Naive B cell (primary cell): ENCODE measurements around the gene RHOT1. TPM values are rescaled to one million over a fixed set of nuclear protein-coding genes. Genes with fewer than 3 reads are reported as not detected.
"Not testable (repeated sequence)": the region's sequence is repeated elsewhere in the genome, so short reads cannot be mapped to it uniquely, and the experiment has no call there.

Source experiments
- ATAC-seq, 2 donors: fragments of 150-1000 bp; cut with Tn5 transposase; 2 replicates each; pipeline ENCODE4 v1.10.0; 2021; ENCODE audit warnings: low read depth in 2 of 2, mild to moderate bottlenecking in 2 of 2, moderate library complexity in 2 of 2
- DNase-seq: peaks from one replicate; pipeline ENCODE4 v3.0.0; 2022
- H3K27ac Mint-ChIP-seq, 6 donors: one replicate each; pipeline ENCODE4 v1.8.0; 2020 to 2022; ENCODE audit warnings: mild to moderate bottlenecking in 6 of 6, mixed read lengths in 6 of 6, moderate library complexity in 5 of 6, inconsistent platforms in 2 of 6
- H3K27me3 Mint-ChIP-seq, 3 donors: one replicate each; pipeline ENCODE4 v1.8.0; 2021 to 2022; ENCODE audit warnings: mixed read lengths in 3 of 3, mild to moderate bottlenecking in 1 of 3
- H3K36me3 Mint-ChIP-seq, 2 donors: one replicate each; pipeline ENCODE4 v1.8.0; 2020 to 2022; ENCODE audit warnings: mixed read lengths in 2 of 2, inconsistent platforms in 1 of 2, mild to moderate bottlenecking in 1 of 2
- H3K4me1 Mint-ChIP-seq, 3 donors: one replicate each; pipeline ENCODE4 v1.8.0; 2020 to 2022; ENCODE audit warnings: mixed read lengths in 3 of 3, inconsistent platforms in 1 of 3, mild to moderate bottlenecking in 1 of 3, moderate library complexity in 1 of 3
- H3K4me3 Mint-ChIP-seq, 8 donors: one replicate each; pipeline ENCODE4 v1.8.0; 2020 to 2022; ENCODE audit warnings: mild to moderate bottlenecking in 8 of 8, mixed read lengths in 8 of 8, moderate library complexity in 8 of 8, inconsistent platforms in 2 of 8
- H3K9me3 Mint-ChIP-seq, 7 donors: one replicate each; pipeline ENCODE4 v1.8.0; 2020 to 2022; ENCODE audit warnings: mixed read lengths in 7 of 7, mild to moderate bottlenecking in 5 of 7, inconsistent platforms in 2 of 7, moderate library complexity in 1 of 7
- polyA plus RNA-seq, 6 donors: library from polyadenylated mRNA; unstranded; fragments of 300-500 nt; fragmentation: Illumina TruSeq; gene quantifications; one replicate each; pipeline ENCODE4 v1.2.3, GENCODE V29; 2021; ENCODE audit warnings: low read depth in 6 of 6

Gene RHOT1
- 10 to 100 TPM; 20.4 to 29.8 (median 27.3) TPM for polyA plus RNA-seq

DNA sequence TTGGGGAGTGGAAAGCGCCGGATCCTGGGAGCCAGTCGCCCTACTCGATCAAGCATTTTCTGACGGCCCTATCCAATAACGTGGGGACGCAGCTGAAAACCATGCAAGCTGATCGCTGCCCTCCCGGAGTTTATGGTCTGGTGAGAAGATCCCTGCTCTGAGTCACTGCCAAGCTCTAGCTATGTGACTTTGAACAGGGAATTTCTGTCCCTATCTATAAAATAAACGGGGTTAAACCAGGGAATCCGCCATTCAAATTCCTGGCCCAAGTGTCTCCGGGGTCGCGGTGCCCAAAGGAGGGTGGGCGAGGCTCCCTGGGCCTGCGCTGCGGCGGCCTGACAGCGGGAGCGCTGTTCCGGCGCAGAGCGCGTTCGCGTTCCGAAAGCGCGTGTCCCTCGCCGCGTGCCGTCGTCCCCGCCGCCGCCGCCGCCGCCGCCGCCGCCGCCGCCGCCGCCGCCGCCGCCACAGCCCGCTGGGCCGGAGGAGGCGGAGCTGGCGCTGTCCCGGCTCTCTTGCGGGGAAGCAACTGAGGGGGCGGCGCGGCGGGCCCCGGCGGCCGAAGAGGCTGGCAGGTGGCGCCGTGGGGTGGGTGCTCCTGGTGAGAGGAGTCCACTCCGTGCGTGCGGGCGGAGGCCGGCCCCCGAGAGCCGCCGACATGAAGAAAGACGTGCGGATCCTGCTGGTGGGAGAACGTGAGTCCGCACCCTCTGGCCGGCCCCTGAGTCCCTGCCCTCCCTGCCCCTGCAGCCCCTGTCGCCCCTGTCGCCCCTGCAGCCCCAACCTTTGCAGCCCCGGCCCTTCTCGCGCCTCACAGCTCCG is at the start of gene RHOT1:
Gene RHOT1, plus strand, starts transcription at position 465 of the 819 bp plus-strand sequence. Its CDS starts 191 bp downstream, at position 656.
- Mint-ChIP-seq H3K4me3 (peak within 1 kb of the TSS; percentile 90 to 100 (median 96)), H3K27me3 (no peaks in the 10 kb centered on the region), H3K9me3 (no peaks in the 10 kb centered on the region), H3K4me1 (peaks cover 11 to 46% (median 27%) of the 10 kb centered on the region in 3 donors), H3K27ac (peak within 1 kb of the TSS; percentile 58 to 93 (median 88)), H3K36me3 (no peaks in the 10 kb centered on the region)
- DNase-seq (peak; percentile 80), ATAC-seq (peak; percentile 84 to 85)

DNA sequence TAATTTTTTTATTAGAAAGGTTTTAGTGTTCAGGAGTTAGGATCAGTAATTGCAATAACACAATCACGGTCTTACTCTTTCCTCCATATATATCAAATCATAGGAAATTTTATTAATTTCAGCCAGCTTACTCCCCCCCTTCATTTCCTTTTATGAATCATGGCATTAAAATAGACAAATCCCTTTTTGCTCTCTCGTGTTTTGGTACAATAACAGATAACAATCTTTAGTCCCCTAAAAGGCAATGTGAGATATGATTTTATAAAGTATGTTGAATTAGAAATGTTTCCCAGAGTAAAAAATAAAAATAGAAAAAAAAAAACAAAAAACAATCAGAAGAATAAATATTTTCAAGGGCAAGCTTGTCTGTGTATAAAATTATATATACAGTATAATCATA is 42.6 kb upstream of the RHOT1 start:
- peaks cover 0 to 2% (median 0%) of the 10 kb centered on the region in 3 donors for H3K4me1 Mint-ChIP-seq
- H3K9me3 Mint-ChIP-seq, result no peaks in the 10 kb centered on the region
- no peaks in the 10 kb centered on the region for H3K36me3 Mint-ChIP-seq
- no peaks in the 10 kb centered on the region for H3K27me3 Mint-ChIP-seq
- no peak for DNase-seq
- H3K27ac Mint-ChIP-seq, result no peak overlapping the region
- H3K4me3 Mint-ChIP-seq, result no peak overlapping the region
- ATAC-seq, result no peak

DNA sequence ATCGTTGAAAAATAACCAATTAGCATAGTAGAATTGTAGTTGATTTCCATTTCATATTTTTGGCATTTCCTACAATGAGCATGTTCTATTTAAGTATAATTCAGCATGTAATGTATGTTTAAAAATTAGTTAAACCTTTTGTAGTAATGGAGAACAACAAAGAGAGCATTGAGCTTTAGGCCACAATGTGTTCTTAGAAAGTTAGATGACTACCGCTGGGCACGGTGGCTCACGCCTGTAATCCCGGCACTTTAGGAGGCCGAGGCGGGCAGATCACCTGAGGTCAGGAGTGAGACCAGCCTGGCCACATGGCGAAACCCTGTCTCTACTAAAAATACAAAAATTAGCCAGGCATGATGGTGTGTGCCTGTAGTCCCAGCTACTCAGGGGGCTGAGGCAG is 42.0 kb upstream of the RHOT1 start:
- not testable (repeated sequence) for ATAC-seq, H3K4me1 Mint-ChIP-seq, H3K27ac Mint-ChIP-seq, H3K36me3 Mint-ChIP-seq, H3K9me3 Mint-ChIP-seq, DNase-seq, H3K27me3 Mint-ChIP-seq, H3K4me3 Mint-ChIP-seq

DNA sequence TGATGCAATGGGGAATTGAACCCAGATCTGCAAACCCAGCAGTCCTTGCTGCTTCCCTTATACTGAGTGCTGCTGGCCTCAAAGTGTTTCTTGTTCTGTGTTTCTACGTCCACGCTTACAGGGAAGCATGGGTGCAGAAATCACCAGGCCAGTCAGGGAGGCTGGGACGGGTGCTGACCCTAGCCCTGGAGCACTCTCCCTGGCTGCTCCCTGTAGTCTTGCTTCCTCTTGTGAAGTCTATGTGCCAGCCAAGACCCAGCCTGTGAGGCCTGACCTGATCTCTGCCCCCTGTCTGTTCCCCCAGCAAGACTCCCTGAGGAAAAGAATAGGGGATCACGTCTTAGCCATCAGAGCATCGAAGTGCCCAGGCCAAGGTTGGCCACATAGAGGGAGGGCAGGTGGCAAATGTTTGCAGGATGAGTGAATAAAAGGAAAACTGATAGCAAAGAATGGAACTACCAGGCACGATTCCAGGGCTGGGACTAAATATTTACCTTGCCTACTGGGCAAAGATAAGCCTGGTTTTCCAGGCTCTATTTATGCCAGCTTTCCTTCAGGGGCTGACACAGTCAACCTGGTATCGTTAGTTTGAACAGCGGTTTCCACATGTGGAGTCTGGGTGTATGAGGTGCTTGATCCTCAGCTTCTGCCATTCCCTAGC is 41.2 kb upstream of the RHOT1 start:
- no peaks in the 10 kb centered on the region for H3K27me3 Mint-ChIP-seq

DNA sequence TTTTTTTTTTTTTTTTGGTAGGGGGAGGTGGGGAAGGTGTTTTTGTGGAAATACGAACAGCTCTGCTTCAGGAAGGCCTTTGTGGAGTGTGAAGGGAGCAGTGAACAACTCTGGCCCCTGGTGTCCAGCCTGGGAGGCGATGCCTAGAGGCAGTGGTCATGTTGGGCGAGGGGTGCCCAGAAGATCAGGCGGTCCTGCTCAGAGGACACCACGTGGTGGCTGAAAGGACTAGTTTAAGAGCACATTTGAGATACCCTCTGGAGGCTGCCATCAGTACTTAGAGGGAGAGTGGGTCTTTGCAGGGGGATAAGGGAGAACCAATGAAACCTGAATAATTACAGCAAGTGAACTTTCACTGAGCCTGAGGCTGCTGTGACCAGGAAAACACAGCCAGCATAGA is 40.1 kb upstream of the RHOT1 start:
- Mint-ChIP-seq H3K4me1 (peaks cover 0 to 3% (median 0%) of the 10 kb centered on the region in 3 donors), H3K9me3 (no peaks in the 10 kb centered on the region), H3K4me3 (no peak overlapping the region), H3K36me3 (no peaks in the 10 kb centered on the region), H3K27ac (no peak overlapping the region), H3K27me3 (no peaks in the 10 kb centered on the region)
- no peak for DNase-seq
- no peak for ATAC-seq

More for the DNA sequence above, 41.2 kb upstream of the RHOT1 start:
- ATAC-seq (no peak), DNase-seq (no peak)
- Mint-ChIP-seq H3K4me3 (no peak overlapping the region), H3K36me3 (no peaks in the 10 kb centered on the region), H3K27ac (peak overlapping the region in 1 of 6 donors; percentile 66), H3K4me1 (peaks cover 0 to 2% (median 0%) of the 10 kb centered on the region in 3 donors), H3K9me3 (no peaks in the 10 kb centered on the region)

DNA sequence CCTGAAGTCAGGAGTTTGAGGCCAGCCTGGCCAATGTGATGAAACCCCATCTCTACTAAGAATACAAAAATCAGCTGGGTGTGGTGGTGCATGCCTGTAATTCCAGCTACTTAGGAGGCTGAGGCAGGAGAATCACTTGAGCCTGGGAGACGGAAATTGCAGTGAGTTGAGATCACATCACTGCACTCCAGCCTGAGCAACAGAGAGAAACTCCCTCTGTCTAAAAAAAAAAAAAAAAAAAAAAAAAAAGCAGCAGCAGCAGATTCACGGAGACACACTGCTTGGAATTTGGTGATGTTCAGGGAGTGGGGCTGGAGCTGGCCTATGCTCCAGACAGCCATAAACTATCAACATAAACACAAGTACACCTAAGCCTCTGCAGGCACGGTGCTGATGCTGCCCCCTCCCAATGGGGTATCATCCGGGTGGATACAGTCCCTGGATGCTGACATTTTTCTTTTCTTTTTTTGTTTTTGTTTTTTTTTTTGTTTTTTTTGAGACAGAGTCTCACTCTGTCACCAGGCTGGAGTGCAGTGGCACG is 39.6 kb upstream of the RHOT1 start:
- H3K4me1 Mint-ChIP-seq, result peaks cover 0 to 3% (median 0%) of the 10 kb centered on the region in 3 donors
- ATAC-seq (no peak), DNase-seq (no peak)
- no peaks in the 10 kb centered on the region for H3K27me3 Mint-ChIP-seq
- H3K27ac Mint-ChIP-seq, result no peak overlapping the region
- no peaks in the 10 kb centered on the region for H3K36me3 Mint-ChIP-seq
- no peaks in the 10 kb centered on the region for H3K9me3 Mint-ChIP-seq
- H3K4me3 Mint-ChIP-seq, result no peak overlapping the region

DNA sequence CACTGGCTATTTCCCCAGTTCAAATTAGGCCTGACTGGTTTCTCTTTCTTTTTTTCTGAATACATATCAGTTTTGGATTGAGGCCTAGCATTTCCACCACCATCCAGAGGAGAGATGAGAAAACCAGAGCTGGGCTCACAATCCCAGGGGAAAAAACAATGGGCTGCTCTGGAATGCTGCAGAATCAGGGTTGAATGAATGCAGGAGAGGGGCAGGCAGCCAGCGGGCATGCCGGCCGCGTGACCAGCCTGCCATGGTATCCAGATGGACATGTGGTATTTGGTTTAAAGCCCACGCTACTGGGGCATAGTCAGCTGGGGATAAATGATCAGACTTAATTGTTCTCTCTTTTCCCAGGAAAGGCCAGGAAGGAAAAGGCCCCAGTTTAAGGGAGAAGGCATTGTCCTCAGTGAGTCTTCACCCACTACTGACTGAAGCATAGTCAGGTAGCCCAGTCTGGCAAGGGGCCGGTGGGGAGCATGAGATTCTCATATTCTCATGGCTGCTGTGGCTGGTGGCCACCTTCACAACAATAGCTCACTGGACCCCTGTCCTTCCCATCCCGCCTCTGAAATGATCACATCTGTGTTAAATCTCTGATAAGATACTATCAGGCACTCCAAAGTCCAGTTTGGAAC is 38.7 kb upstream of the RHOT1 start:
- Mint-ChIP-seq H3K9me3 (no peaks in the 10 kb centered on the region), H3K4me1 (peaks cover 0 to 3% (median 0%) of the 10 kb centered on the region in 3 donors), H3K36me3 (no peaks in the 10 kb centered on the region), H3K27me3 (no peaks in the 10 kb centered on the region), H3K4me3 (no peak overlapping the region), H3K27ac (no peak overlapping the region)
- ATAC-seq, result no peak
- DNase-seq, result no peak

DNA sequence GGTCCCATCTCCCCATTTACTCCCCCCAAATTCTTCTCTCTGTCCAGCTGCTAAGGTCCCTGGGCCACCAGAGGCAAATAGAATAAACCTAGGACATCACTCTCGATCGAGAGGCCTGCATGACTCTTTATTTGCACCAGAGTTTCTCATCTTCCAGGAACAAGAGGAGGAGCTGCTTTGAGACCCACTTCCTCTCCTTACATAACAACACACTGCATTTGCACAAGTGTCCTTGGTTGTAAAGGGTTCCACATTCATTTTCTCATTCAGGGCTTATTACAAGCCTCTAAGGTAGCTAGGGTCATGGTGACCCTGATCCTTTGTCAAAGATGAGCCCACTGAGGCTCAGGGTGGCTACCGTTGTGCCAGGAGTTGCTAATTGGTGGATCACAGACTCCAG is 38.1 kb upstream of the RHOT1 start:
- Mint-ChIP-seq H3K9me3 (no peaks in the 10 kb centered on the region), H3K4me3 (no peak overlapping the region), H3K36me3 (no peaks in the 10 kb centered on the region), H3K4me1 (peaks cover 0 to 3% (median 0%) of the 10 kb centered on the region in 3 donors), H3K27me3 (no peaks in the 10 kb centered on the region), H3K27ac (peak overlapping the region in 1 of 6 donors; percentile 48)
- no peak for DNase-seq
- ATAC-seq, result no peak

DNA sequence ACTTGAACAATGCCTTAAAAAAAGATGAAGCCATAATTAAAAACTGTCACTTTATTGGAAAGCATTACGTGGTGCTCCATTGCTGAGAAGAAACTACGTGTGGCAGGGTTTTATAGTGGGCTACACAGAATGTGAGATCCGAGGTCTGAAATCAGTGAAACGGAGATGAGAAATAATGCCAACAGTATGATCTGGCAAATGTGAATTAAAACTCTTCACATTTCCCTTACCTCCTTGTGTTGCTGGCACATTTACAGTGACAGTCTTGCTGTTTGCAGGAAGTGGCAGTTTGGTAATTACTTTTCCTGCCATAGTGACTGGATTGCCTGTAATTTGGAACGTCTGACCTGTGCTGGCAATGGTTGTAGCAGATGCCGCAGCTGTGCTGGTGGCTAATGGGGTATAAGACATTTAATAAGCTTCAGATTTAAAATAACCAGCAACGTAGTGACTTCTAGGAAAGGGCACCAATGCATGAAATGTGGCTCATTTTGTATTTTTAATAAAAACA is 35.8 kb upstream of the RHOT1 start:
- not testable (repeated sequence) for ATAC-seq, H3K36me3 Mint-ChIP-seq, H3K27me3 Mint-ChIP-seq, H3K9me3 Mint-ChIP-seq, H3K27ac Mint-ChIP-seq, DNase-seq, H3K4me1 Mint-ChIP-seq
- peak overlapping the region in 2 of 8 donors; percentile 0 to 14 for H3K4me3 Mint-ChIP-seq

DNA sequence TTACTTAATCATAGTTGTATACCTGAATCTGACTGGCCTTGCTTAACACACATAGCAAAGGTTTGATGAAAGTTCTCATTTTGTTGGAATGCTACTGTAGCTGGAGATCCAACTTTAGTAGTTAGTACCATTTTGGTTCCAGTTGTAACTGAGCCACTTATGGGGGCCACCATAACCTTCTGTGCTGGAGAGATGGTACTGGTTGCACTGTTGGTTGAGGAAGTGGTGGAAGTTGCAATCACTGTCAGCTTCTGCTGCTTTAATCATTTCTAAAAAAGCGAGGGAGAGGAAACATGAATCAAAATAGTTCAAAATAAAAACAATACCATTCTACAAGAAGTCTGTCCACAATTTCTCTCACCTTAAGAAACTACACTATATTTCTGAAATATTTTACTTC is 35.1 kb upstream of the RHOT1 start:
- not testable (repeated sequence) for H3K9me3 Mint-ChIP-seq, ATAC-seq, H3K4me1 Mint-ChIP-seq, DNase-seq, H3K36me3 Mint-ChIP-seq, H3K27ac Mint-ChIP-seq, H3K4me3 Mint-ChIP-seq, H3K27me3 Mint-ChIP-seq

DNA sequence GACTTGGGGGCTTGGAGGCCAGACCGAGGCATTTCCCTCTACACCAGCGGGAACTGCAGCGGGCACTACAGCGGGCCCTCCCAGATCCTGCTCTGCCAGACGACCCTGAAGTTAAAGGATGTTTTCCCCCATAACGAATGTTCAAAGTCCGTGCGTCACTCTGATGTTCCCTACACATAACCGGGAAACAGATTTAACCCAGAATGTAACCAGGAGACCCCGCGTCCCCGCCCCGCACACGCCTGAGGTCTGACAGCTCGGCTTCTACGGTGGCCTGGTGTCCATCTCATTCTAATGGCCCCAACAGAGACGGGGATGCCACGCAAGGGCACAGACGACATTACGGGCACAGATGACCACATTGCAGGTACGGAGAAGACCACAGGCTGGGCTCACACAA is 31.7 kb upstream of the RHOT1 start:
- H3K27me3 Mint-ChIP-seq, result peaks cover 0 to 5% (median 0%) of the 10 kb centered on the region in 3 donors
- H3K9me3 Mint-ChIP-seq, result no peaks in the 10 kb centered on the region
- no peak overlapping the region for H3K27ac Mint-ChIP-seq
- H3K36me3 Mint-ChIP-seq, result no peaks in the 10 kb centered on the region
- no peak overlapping the region for H3K4me3 Mint-ChIP-seq
- peaks cover 0 to 3% (median 0%) of the 10 kb centered on the region in 3 donors for H3K4me1 Mint-ChIP-seq
- ATAC-seq (no peak), DNase-seq (no peak)

DNA sequence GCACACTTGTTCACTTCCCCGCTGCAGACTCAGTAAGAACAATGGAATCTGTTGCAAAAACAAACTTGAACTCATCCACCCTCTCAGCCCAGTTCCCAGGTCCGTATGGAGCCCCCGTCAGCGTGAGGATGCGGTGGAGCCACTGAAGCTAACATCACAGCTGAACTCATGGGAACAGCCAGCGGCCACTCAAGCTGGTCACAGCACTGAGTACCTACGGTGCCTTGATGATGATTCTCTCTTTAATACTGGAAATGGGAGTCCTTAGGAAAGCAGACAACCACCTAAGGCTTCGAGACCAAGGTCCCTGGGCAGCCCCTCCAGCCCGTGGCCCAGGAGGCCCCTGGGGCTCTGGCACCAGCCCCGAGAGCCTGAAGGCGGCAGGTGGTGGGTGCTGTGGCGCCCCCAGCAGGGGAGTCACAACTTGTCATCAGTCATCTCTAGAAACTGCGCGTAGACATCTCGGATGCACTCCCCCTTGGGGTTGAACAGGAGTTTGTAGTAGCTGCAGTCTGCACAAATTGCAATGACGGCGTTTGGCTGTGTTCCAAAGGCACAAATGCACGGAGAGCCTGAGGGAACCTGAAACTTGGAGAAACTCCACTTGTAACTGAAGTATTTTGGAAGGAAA is 31.0 kb upstream of the RHOT1 start:
- Mint-ChIP-seq H3K27ac (no peak overlapping the region), H3K4me3 (no peak overlapping the region), H3K4me1 (peaks cover 0 to 2% (median 0%) of the 10 kb centered on the region in 3 donors), H3K36me3 (no peaks in the 10 kb centered on the region), H3K27me3 (peaks cover 0 to 5% (median 0%) of the 10 kb centered on the region in 3 donors), H3K9me3 (no peaks in the 10 kb centered on the region)
- ATAC-seq (peak; percentile 32 to 45), DNase-seq (no peak)

DNA sequence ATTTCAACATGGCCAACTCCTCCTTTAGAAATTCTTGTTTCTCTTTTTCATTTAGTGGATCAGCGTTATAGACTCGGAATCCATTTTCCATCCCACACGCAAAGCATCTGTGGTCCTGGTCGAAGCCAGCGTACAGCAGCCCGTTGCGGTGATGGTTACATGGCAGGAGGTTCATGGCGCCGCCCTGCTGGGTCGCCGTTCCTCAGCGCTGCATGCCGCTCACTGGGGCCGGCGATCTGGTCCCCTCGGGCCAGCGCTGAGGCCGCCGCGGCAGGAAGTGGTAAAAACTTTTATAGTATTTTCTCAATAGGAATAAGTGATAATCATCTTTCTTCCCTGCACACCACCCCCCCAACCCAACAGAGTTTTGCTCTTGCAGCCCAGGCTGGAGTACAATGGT is 29.9 kb upstream of the RHOT1 start:
- no peaks in the 10 kb centered on the region for H3K9me3 Mint-ChIP-seq
- peaks cover 0 to 5% (median 5%) of the 10 kb centered on the region in 3 donors for H3K27me3 Mint-ChIP-seq
- DNase-seq, result no peak
- no peaks in the 10 kb centered on the region for H3K4me1 Mint-ChIP-seq
- no peak for ATAC-seq
- no peak overlapping the region for H3K27ac Mint-ChIP-seq
- H3K36me3 Mint-ChIP-seq, result no peaks in the 10 kb centered on the region
- H3K4me3 Mint-ChIP-seq, result no peak overlapping the region
